ENCODE measurements around the gene NBAS.

NBAS gene

DNA sequence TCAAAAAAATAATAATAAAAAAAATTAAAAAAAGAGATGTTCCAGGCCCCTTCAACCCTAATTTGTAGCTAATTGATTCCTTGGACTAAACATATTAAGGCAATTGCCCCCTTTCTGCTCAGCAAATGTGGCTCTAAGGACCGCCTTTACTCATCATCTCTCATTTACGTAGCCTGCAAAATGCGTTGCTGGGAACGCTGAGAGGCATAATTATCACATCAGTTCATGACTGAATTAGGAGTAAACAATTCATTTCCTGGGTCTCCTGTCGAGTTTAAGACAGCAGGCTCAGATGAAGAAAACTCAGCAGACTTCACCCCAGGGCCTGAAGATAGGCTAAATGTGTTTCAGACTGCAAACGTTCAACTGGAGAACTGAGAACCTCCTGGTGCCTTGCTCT, 413.5 kb downstream of the NBAS start:
- Histone ChIP-seq H3K27ac (ENCODE audit: low read depth, low read length) (no peak overlapping the region), H3K9ac (ENCODE audit: low read length) (no peak overlapping the region), H3K4me3 (ENCODE audit: insufficient read depth, low read length, poor library complexity, severe bottlenecking) (no peak overlapping the region), H3K79me2 (ENCODE audit: insufficient read depth, low read length) (no peaks in the 10 kb centered on the region), H3K9me2 (replicated peaks; ENCODE audit: insufficient read depth, low read length) (no peaks in the 10 kb centered on the region), H3K36me3 (ENCODE audit: low read length) (no peaks in the 10 kb centered on the region), H3K4me2 (ENCODE audit: low read depth, low read length, poor library complexity, severe bottlenecking) (no peak overlapping the region), H3F3A (ENCODE audit: insufficient read depth) (peaks cover 6% of the 10 kb centered on the region), H4K20me1 (ENCODE audit: low read depth, low read length) (no peaks in the 10 kb centered on the region), H3K27me3 (ENCODE audit: low read length) (no peaks in the 10 kb centered on the region), H3K9me3 (ENCODE audit: insufficient read depth, low read length) (no peaks in the 10 kb centered on the region), H2AFZ (ENCODE audit: low read depth, low read length, severe bottlenecking) (no peak overlapping the region)
- TF ChIP-seq, protein P1, sequence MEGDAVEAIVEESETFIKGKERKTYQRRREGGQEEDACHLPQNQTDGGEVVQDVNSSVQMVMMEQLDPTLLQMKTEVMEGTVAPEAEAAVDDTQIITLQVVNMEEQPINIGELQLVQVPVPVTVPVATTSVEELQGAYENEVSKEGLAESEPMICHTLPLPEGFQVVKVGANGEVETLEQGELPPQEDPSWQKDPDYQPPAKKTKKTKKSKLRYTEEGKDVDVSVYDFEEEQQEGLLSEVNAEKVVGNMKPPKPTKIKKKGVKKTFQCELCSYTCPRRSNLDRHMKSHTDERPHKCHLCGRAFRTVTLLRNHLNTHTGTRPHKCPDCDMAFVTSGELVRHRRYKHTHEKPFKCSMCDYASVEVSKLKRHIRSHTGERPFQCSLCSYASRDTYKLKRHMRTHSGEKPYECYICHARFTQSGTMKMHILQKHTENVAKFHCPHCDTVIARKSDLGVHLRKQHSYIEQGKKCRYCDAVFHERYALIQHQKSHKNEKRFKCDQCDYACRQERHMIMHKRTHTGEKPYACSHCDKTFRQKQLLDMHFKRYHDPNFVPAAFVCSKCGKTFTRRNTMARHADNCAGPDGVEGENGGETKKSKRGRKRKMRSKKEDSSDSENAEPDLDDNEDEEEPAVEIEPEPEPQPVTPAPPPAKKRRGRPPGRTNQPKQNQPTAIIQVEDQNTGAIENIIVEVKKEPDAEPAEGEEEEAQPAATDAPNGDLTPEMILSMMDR (IDR thresholded peaks at IDR 0.05; ENCODE audit: insufficient read depth, low read length, poor library complexity, severe bottlenecking): no peak
- TF ChIP-seq EZH2phosphoT487 (conservative IDR thresholded peaks at IDR 0.05; ENCODE audit: low read length): no peak

DNA sequence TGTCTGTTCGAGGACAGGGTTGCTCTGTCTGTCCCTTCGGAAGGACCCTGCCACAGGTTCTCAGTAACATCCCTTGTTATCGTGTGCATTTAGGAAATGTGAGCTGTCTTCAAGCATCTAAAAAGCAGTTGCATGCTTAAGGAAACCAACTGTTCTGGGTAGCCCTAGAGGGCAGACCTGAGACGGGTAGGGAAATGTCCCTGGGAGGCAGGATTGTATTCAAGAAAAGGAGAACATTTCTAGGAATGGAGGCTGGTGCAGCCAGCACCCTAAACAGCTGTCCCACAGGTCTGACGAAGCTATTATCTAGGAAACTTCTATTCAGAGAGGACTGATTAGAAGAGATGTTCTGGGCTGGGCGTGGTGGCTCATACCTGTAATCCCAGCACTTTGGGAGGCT, 414.2 kb downstream of the NBAS start:
- Histone ChIP-seq H4K20me1 (ENCODE audit: low read depth, low read length) (no peaks in the 10 kb centered on the region), H3K9ac (ENCODE audit: low read length) (no peak overlapping the region), H3K9me3 (ENCODE audit: insufficient read depth, low read length) (no peaks in the 10 kb centered on the region), H3K27ac (ENCODE audit: low read depth, low read length) (no peak overlapping the region), H3K79me2 (ENCODE audit: insufficient read depth, low read length) (no peaks in the 10 kb centered on the region), H3K4me2 (ENCODE audit: low read depth, low read length, poor library complexity, severe bottlenecking) (no peak overlapping the region), H3K4me3 (ENCODE audit: insufficient read depth, low read length, poor library complexity, severe bottlenecking) (no peak overlapping the region), H3K27me3 (ENCODE audit: low read length) (no peaks in the 10 kb centered on the region), H3F3A (ENCODE audit: insufficient read depth) (peaks cover 6% of the 10 kb centered on the region), H3K9me2 (replicated peaks; ENCODE audit: insufficient read depth, low read length) (no peaks in the 10 kb centered on the region), H2AFZ (ENCODE audit: low read depth, low read length, severe bottlenecking) (no peak overlapping the region), H3K36me3 (ENCODE audit: low read length) (no peaks in the 10 kb centered on the region)
- TF ChIP-seq, protein P1 (IDR thresholded peaks at IDR 0.05; ENCODE audit: insufficient read depth, low read length, poor library complexity, severe bottlenecking): no peak
- no peak for TF ChIP-seq EZH2phosphoT487 (conservative IDR thresholded peaks at IDR 0.05; ENCODE audit: low read length)

DNA sequence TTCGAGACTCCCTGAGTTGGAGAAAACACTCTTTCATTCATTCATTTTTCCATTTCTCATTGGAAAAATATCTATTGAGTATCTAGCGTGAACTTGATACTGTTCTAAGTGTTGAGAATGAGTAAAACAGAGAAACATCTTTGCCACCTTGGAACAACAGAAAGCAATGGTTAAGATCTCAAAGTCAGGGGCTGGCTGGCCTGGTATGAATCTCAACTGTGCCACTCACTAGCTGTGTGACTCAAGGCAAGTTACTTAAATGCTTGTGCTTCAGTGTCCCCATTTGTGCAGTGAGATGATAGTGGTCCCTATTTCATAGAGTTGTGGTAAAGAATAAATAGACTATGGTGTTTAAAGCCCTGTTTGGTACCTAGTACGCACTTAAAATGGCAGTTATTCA, 415.2 kb downstream of the NBAS start:
- Histone ChIP-seq H3F3A (ENCODE audit: insufficient read depth) (peaks cover 8% of the 10 kb centered on the region), H4K20me1 (ENCODE audit: low read depth, low read length) (no peaks in the 10 kb centered on the region), H3K79me2 (ENCODE audit: insufficient read depth, low read length) (no peaks in the 10 kb centered on the region), H3K27me3 (ENCODE audit: low read length) (no peaks in the 10 kb centered on the region), H3K4me3 (ENCODE audit: insufficient read depth, low read length, poor library complexity, severe bottlenecking) (no peak overlapping the region), H3K4me2 (ENCODE audit: low read depth, low read length, poor library complexity, severe bottlenecking) (no peak overlapping the region), H2AFZ (ENCODE audit: low read depth, low read length, severe bottlenecking) (no peak overlapping the region), H3K9me3 (ENCODE audit: insufficient read depth, low read length) (no peaks in the 10 kb centered on the region), H3K36me3 (ENCODE audit: low read length) (no peaks in the 10 kb centered on the region), H3K9me2 (replicated peaks; ENCODE audit: insufficient read depth, low read length) (no peaks in the 10 kb centered on the region), H3K9ac (ENCODE audit: low read length) (no peak overlapping the region), H3K27ac (ENCODE audit: low read depth, low read length) (no peak overlapping the region)
- TF ChIP-seq, protein P1 (IDR thresholded peaks at IDR 0.05; ENCODE audit: insufficient read depth, low read length, poor library complexity, severe bottlenecking): no peak
- TF ChIP-seq EZH2phosphoT487 (conservative IDR thresholded peaks at IDR 0.05; ENCODE audit: low read length): no peak

All from SU-DHL-6 (cell line).